Endothelial cell of umbilical vein (primary cell): ENCODE measurements around the gene PRRT4. TPM values are rescaled to one million over a fixed set of nuclear protein-coding genes. Genes with fewer than 3 reads are reported as not detected.

ENCODE experiments used
- BruUV-seq: library from RNA; stranded (reverse); fragments of 400-500 nt; replicated peaks from 2 replicates; lab custom pipeline; 2021; lab: Mats Ljungman, UMichigan
- CTCF ChIA-PET: fragments of 300-600, 350-600 bp; sonication (Branson Sonifier 250); formaldehyde crosslinking; loops from one replicate; lab custom pipeline; 2021; ENCODE audit warnings: antibody characterized with exemption, inconsistent platforms; lab: Charles Lee
- POLR2A ChIA-PET: fragments of 300-600, 350-600 bp; sonication (Branson Sonifier 250); formaldehyde crosslinking; loops from one replicate; lab custom pipeline; 2021; ENCODE audit warnings: antibody characterized with exemption, inconsistent platforms; lab: Charles Lee
- DNase-seq: peaks from one replicate; pipeline ENCODE4 v3.0.0-alpha.2; 2011; ENCODE audit warnings: low read depth, low spot score
- FAIRE-seq: peaks from 2 replicates; lab custom pipeline; 2011; peaks lifted over from hg19 to GRCh38; lab: Jason Lieb, UNC
- H2AFZ ChIP-seq: 2 replicates; pipeline ENCODE4 v1.6.0; 2012; ENCODE audit warnings: low read depth, low read length, control low read depth, inconsistent platforms
- H3K27ac ChIP-seq: 2 replicates; pipeline ENCODE4 v1.5.1; 2011; ENCODE audit warnings: low read depth, mild to moderate bottlenecking, control low read depth, low read length, moderate library complexity; ENCODE audit not compliant: insufficient read depth
- H3K27me3 ChIP-seq, 2 experiments: 2 replicates each; pipeline versions ENCODE4 v1.6.0 to v1.6.1; 2011; ENCODE audit warnings: low read length in 2 of 2, mixed read lengths in 1 of 2; ENCODE audit not compliant: control insufficient read depth in 2 of 2, insufficient read depth in 2 of 2
- H3K36me3 ChIP-seq, 2 experiments: 2 replicates in 1 of 2; 3 replicates in 1 of 2; pipeline ENCODE4 v1.5.1; 2011; ENCODE audit warnings: low read length in 2 of 2, mild to moderate bottlenecking in 1 of 2, moderate library complexity in 1 of 2; ENCODE audit not compliant: control insufficient read depth in 2 of 2, insufficient read depth in 2 of 2; ENCODE audit errors: extremely low read depth in 1 of 2
- H3K4me1 ChIP-seq: 3 replicates; pipeline ENCODE4 v1.5.1; 2011; ENCODE audit warnings: mild to moderate bottlenecking, low read length; ENCODE audit not compliant: control insufficient read depth, insufficient read depth; ENCODE audit errors: extremely low read depth
- H3K4me2 ChIP-seq: 2 replicates; pipeline ENCODE4 v1.6.1; 2011; ENCODE audit warnings: low read length, control low read depth, mixed read lengths; ENCODE audit not compliant: insufficient read depth
- H3K4me3 ChIP-seq, 3 experiments: fragments of 200-600 bp in 1 of 3; sonication (generic), shearing (Covaris generic) in 1 of 3; replicated peaks in 1 of 3; 2 replicates each; pipeline ENCODE4 v1.5.1; 2011 to 2016; ENCODE audit warnings: control low read depth in 3 of 3, low read length in 3 of 3, mild to moderate bottlenecking in 2 of 3, inconsistent platforms in 1 of 3, low read depth in 1 of 3, moderate library complexity in 1 of 3; ENCODE audit not compliant: insufficient read depth in 1 of 3
- H3K79me2 ChIP-seq: 2 replicates; pipeline ENCODE4 v1.6.0; 2012; ENCODE audit warnings: low read length, inconsistent platforms; ENCODE audit not compliant: control insufficient read depth, insufficient read depth
- H3K9ac ChIP-seq: replicated peaks from 2 replicates; pipeline ENCODE3; 2011; ENCODE audit warnings: low read length, control low read depth; ENCODE audit not compliant: insufficient read depth; ENCODE audit errors: extremely low read depth
- H3K9me1 ChIP-seq: replicated peaks from 3 replicates; pipeline ENCODE4 v1.6.0; 2011; ENCODE audit warnings: mild to moderate bottlenecking, low read length; ENCODE audit not compliant: control insufficient read depth, insufficient read depth; ENCODE audit errors: extremely low read depth
- H3K9me3 ChIP-seq: replicated peaks from 2 replicates; pipeline ENCODE4 v1.5.1; 2012; ENCODE audit warnings: low read length, inconsistent platforms; ENCODE audit not compliant: control insufficient read depth, insufficient read depth
- H4K20me1 ChIP-seq: replicated peaks from 2 replicates; pipeline ENCODE3; 2011; ENCODE audit warnings: mild to moderate bottlenecking, low read length; ENCODE audit not compliant: control insufficient read depth, insufficient read depth; ENCODE audit errors: extremely low read depth
- EZH2 ChIP-seq: IDR thresholded peaks from 2 replicates; pipeline ENCODE4 v1.6.1; 2012; ENCODE audit warnings: borderline replicate concordance, low read depth, mild to moderate bottlenecking, moderate library complexity, low read length, inconsistent platforms; ENCODE audit not compliant: severe bottlenecking
- FOS ChIP-seq: IDR thresholded peaks from 2 replicates; pipeline ENCODE4 v1.6.1; 2011; ENCODE audit warnings: mild to moderate bottlenecking, low read length, moderate library complexity, borderline replicate concordance; ENCODE audit not compliant: insufficient read depth
- GATA2 ChIP-seq: IDR thresholded peaks from 2 replicates; pipeline ENCODE4 v1.7.0; 2011; ENCODE audit warnings: low read depth, mild to moderate bottlenecking, moderate library complexity, mixed read lengths, low read length; ENCODE audit not compliant: insufficient read length, insufficient read depth
- JUN ChIP-seq: IDR thresholded peaks from 2 replicates; pipeline ENCODE4 v1.6.1; 2011; ENCODE audit warnings: borderline replicate concordance, low read depth; ENCODE audit not compliant: insufficient read length, insufficient read depth
- MYC ChIP-seq: IDR thresholded peaks from one replicate; pipeline ENCODE4 v1.6.1; 2011; ENCODE audit warnings: mild to moderate bottlenecking, low read depth, low read length
- POLR2A ChIP-seq: IDR thresholded peaks from 2 replicates; pipeline ENCODE4 v1.6.1; 2012; ENCODE audit warnings: low read depth, mild to moderate bottlenecking, control low read depth, low read length
- POLR2AphosphoS5 ChIP-seq: IDR thresholded peaks from 2 replicates; pipeline ENCODE4 v1.6.1; 2012; ENCODE audit warnings: low read depth, mild to moderate bottlenecking, control low read depth, low read length, moderate library complexity; ENCODE audit not compliant: insufficient read depth
- dilution Hi-C: fragments of 300-500 bp; cut with MboI; formaldehyde crosslinking; loops from one replicate; pipeline ENCODE4 v1.15.0; 2019; ENCODE audit warnings: low sequenced_read_pairs; ENCODE audit not compliant: extremely low pct_ligation_motif_present
- intact Hi-C: fragments of 100-400 bp; cut with micrococcal nuclease; formaldehyde crosslinking; loops from one replicate; pipeline ENCODE4 v1.10.0; 2022
- polyA plus RNA-seq, 4 experiments: library from polyadenylated mRNA; depleted of rRNA in 3 of 4; stranded (reverse) in 3 of 4; unstranded in 1 of 4; fragments of >200 nt; gene quantifications; 2 replicates each; pipeline versions ENCODE4 v1.2.1 to v1.2.3, GENCODE V29; 2011 to 2012; ENCODE audit warnings: missing spikeins in 1 of 4
- total RNA-seq: library from RNA; stranded (reverse); gene quantifications from 2 replicates; pipeline ENCODE4 v1.2.3, GENCODE V29; 2021
- TF ChIP-seq, protein P1 (sequence below): IDR thresholded peaks from 2 replicates; pipeline ENCODE4 v1.6.1; 2011; ENCODE audit not compliant: insufficient read depth, insufficient read length
- TF ChIP-seq, protein P2 (sequence below), 2 donors: IDR thresholded peaks; 1 replicate in 1 of 2; 2 replicates in 1 of 2; pipeline ENCODE4 v1.5.1; 2011; ENCODE audit warnings: low read length in 2 of 2, mild to moderate bottlenecking in 2 of 2, moderate library complexity in 2 of 2, control low read depth in 1 of 2, inconsistent platforms in 1 of 2, low read depth in 1 of 2; ENCODE audit not compliant: insufficient read depth in 1 of 2; ENCODE audit errors: extremely low read depth in 1 of 2

The PRRT4 gene
- total and polyA plus RNA-seq, 2 donors (not counting 3 experiments of a cell fraction or from before 2014, with no cell fraction given): 0.03 TPM; not detected in 1

DNA sequence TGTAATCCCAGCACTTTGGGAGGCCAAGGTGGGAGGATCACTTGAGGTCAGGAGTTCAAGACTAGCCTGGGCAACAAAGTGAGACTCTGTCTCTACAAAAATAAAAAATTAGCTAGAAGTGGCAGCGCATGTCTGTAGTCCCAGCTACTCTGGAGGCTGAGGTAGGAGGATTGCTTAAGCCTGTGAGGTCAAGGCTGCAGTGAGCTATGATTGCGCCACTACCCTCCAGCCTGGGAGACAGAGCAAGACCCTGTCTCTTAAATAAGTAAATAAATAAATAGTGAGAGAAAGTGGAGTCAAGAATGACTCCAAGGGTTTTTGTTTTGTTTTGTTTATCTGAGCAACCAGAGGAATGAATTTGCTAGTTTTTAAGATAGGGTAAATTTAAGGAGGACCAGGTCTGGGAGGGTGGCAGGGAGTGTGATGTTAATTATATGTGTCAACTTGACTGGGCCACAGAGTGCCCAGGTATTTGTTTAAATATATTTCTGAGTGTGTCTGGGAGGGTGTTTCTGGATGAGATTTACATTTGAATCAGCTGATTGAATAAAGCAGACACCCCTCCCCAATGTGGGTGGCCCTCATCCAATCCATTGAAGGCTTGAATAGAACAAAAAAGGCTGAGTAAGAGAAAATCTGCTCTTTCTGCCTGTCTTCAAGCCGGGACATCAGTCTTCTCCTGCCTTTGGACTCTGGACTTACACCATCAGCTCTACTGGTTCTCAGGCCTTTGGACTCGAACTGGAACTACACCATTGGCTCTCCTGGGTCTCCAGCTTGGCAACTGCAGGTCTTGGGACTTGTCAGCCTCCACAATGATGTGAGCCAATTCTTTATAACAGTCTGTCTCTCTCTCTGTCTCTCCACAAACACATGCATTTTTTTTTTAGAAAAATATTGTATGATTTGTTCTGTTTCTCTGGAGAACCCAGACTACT is 24.8 kb upstream of the PRRT4 start:
- BruUV-seq: no TSS peak
- no peaks in the 10 kb centered on the region for H3K9me1 ChIP-seq

More for the DNA sequence above, 24.8 kb upstream of the PRRT4 start:
- FAIRE-seq: no peak
- Histone ChIP-seq H3K9ac (no peak overlapping the region), H3K36me3 (no peaks in the 10 kb centered on the region), H3K79me2 (no peaks in the 10 kb centered on the region), H3K9me3 (no peaks in the 10 kb centered on the region), H3K4me1 (no peaks in the 10 kb centered on the region), H3K27me3 (peaks cover 0 to 5% of the 10 kb centered on the region in 2 experiments), H4K20me1 (no peaks in the 10 kb centered on the region), H3K4me3 (no peak overlapping the region), H2AFZ (no peak overlapping the region), H3K27ac (no peak overlapping the region), H3K4me2 (no peak overlapping the region)
- ChIA-PET CTCF (interaction anchor here (1.7 to 20.6 kb wide), 8 partner anchors 9 to 1583 kb away, joined by 6 to 778 read pairs (median 14); partner anchors contain the start of gene RBM28), POLR2A (no interaction called here)
- DNase-seq: no peak
- intact Hi-C loops (loop anchor here (2.0 kb wide), 1 partner anchor 25 kb away; the partner anchor contains the start of gene PRRT4), dilution Hi-C loops (no loop called here)
- TF ChIP-seq MYC (no peak), EZH2 (no peak), FOS (no peak), POLR2A (no peak), POLR2AphosphoS5 (no peak), GATA2 (no peak), JUN (no peak)
- TF ChIP-seq, protein P1, sequence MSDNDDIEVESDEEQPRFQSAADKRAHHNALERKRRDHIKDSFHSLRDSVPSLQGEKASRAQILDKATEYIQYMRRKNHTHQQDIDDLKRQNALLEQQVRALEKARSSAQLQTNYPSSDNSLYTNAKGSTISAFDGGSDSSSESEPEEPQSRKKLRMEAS: no peak
- TF ChIP-seq, protein P2, sequence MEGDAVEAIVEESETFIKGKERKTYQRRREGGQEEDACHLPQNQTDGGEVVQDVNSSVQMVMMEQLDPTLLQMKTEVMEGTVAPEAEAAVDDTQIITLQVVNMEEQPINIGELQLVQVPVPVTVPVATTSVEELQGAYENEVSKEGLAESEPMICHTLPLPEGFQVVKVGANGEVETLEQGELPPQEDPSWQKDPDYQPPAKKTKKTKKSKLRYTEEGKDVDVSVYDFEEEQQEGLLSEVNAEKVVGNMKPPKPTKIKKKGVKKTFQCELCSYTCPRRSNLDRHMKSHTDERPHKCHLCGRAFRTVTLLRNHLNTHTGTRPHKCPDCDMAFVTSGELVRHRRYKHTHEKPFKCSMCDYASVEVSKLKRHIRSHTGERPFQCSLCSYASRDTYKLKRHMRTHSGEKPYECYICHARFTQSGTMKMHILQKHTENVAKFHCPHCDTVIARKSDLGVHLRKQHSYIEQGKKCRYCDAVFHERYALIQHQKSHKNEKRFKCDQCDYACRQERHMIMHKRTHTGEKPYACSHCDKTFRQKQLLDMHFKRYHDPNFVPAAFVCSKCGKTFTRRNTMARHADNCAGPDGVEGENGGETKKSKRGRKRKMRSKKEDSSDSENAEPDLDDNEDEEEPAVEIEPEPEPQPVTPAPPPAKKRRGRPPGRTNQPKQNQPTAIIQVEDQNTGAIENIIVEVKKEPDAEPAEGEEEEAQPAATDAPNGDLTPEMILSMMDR (IDR thresholded peaks at IDR 0.05; ENCODE audit: extremely low read depth in 1 of 2, insufficient read depth in 1 of 2, low read depth in 1 of 2, low read length in 2 of 2): no peak
